HEK293 (cell line): ENCODE data around the gene PHF13.

Source experiments
- CTCF ChIA-PET: fragments of 350-600 bp; formaldehyde crosslinking; extraction: SDS; loops from one replicate; lab custom pipeline; 2021; ENCODE audit warnings: antibody characterized with exemption; lab: Yijun Ruan, JAX
- POLR2A ChIA-PET: fragments of 300-600 bp; formaldehyde crosslinking; extraction: SDS; loops from one replicate; lab custom pipeline; 2020; ENCODE audit warnings: antibody characterized with exemption, inconsistent platforms; lab: Yijun Ruan, JAX
- H3K27ac ChIP-seq: fragments of 200-500 bp; sonication (Bioruptor generic); 2 replicates; pipeline ENCODE4 v1.5.1; 2014; ENCODE audit warnings: low read depth, low read length, control low read depth, inconsistent platforms; ENCODE audit errors: extremely low read depth
- H3K36me3 ChIP-seq, 2 experiments: fragments of 200-500 bp in 1 of 2; sonication (Bioruptor generic) in 1 of 2; 1 replicate in 1 of 2; 2 replicates in 1 of 2; pipeline ENCODE4 v1.5.1; 2014 to 2017; ENCODE audit warnings: inconsistent platforms in 2 of 2, low read length in 2 of 2; ENCODE audit not compliant: control insufficient read depth in 2 of 2, insufficient read depth in 1 of 2
- H3K4me1 ChIP-seq: fragments of 200-500 bp; sonication (Bioruptor generic); 2 replicates; pipeline ENCODE4 v1.5.1; 2014; ENCODE audit warnings: mild to moderate bottlenecking, low read length, inconsistent platforms; ENCODE audit not compliant: control insufficient read depth, insufficient read depth
- H3K4me3 ChIP-seq: 2 replicates; pipeline ENCODE4 v1.5.1; 2011; ENCODE audit warnings: low read depth, mild to moderate bottlenecking, control low read depth, low read length, moderate library complexity
- H3K9me3 ChIP-seq: fragments of 200-500 bp; sonication (Bioruptor generic); 2 replicates; pipeline ENCODE4 v1.5.1; 2014; ENCODE audit warnings: low read depth, low read length, inconsistent platforms; ENCODE audit not compliant: control insufficient read depth, insufficient read depth
- EGR2 ChIP-seq: fragments of 450-650 bp; formaldehyde crosslinking; IDR thresholded peaks from 2 replicates; pipeline ENCODE4 v1.5.1; 2016; ENCODE audit warnings: low read depth, missing biosample characterization, missing genetic modification characterization
- GLIS1 ChIP-seq: fragments of 450-650 bp; formaldehyde crosslinking; IDR thresholded peaks from 2 replicates; pipeline ENCODE4 v1.5.1; 2016; ENCODE audit warnings: missing biosample characterization, missing genetic modification characterization
- HOXD13 ChIP-seq: sonication (generic); formaldehyde crosslinking; IDR thresholded peaks from 2 replicates; pipeline ENCODE4 v1.8.0; 2022; ENCODE audit warnings: missing genetic modification reagents, borderline replicate concordance
- SETDB1 ChIP-seq: IDR thresholded peaks from one replicate; pipeline ENCODE4 v1.6.1; 2017; ENCODE audit warnings: mild to moderate bottlenecking, low read length, moderate library complexity, mixed read lengths; ENCODE audit not compliant: insufficient read length
- ZBTB20 ChIP-seq: fragments of 450-650 bp; formaldehyde crosslinking; IDR thresholded peaks from 2 replicates; pipeline ENCODE4 v1.5.1; 2016; ENCODE audit warnings: missing biosample characterization, missing genetic modification characterization
- ZBTB48 ChIP-seq: fragments of 450-650 bp; formaldehyde crosslinking; IDR thresholded peaks from 2 replicates; pipeline ENCODE4 v1.5.1; 2016; ENCODE audit warnings: missing biosample characterization, missing genetic modification characterization
- ZNF10 ChIP-seq: fragments of 450-650 bp; formaldehyde crosslinking; IDR thresholded peaks from 2 replicates; pipeline ENCODE4 v1.5.1; 2017; ENCODE audit warnings: missing biosample characterization, missing genetic modification characterization
- ZNF155 ChIP-seq: fragments of 450-650 bp; formaldehyde crosslinking; IDR thresholded peaks from 2 replicates; pipeline ENCODE4 v1.5.1; 2016; ENCODE audit warnings: missing biosample characterization, missing genetic modification characterization
- ZNF202 ChIP-seq: fragments of 450-650 bp; formaldehyde crosslinking; IDR thresholded peaks from 2 replicates; pipeline ENCODE4 v1.5.1; 2016; ENCODE audit warnings: missing biosample characterization, missing genetic modification characterization, borderline replicate concordance
- ZNF266 ChIP-seq: fragments of 450-650 bp; formaldehyde crosslinking; IDR thresholded peaks from 2 replicates; pipeline ENCODE4 v1.5.1; 2016; ENCODE audit warnings: missing biosample characterization, missing genetic modification characterization, low read depth
- ZNF416 ChIP-seq: fragments of 450-650 bp; formaldehyde crosslinking; IDR thresholded peaks from 2 replicates; pipeline ENCODE4 v1.5.1; 2016; ENCODE audit warnings: missing biosample characterization, missing genetic modification characterization
- ZNF514 ChIP-seq: fragments of 450-650 bp; formaldehyde crosslinking; IDR thresholded peaks from 2 replicates; pipeline ENCODE4 v1.5.1; 2016; ENCODE audit warnings: missing biosample characterization, missing genetic modification characterization
- ZNF544 ChIP-seq: fragments of 450-650 bp; formaldehyde crosslinking; IDR thresholded peaks from 2 replicates; pipeline ENCODE4 v1.5.0; 2017; ENCODE audit warnings: missing biosample characterization, missing genetic modification characterization
- ZNF623 ChIP-seq: fragments of 450-650 bp; formaldehyde crosslinking; IDR thresholded peaks from 2 replicates; pipeline ENCODE4 v1.5.1; 2016; ENCODE audit warnings: missing biosample characterization, missing genetic modification characterization
- TF ChIP-seq, protein P1 (sequence below): fragments of 450-650 bp; formaldehyde crosslinking; IDR thresholded peaks from 2 replicates; pipeline ENCODE4 v1.5.1; 2016; ENCODE audit warnings: missing biosample characterization, missing genetic modification characterization, borderline replicate concordance
- TF ChIP-seq, protein P2 (sequence below): fragments of 450-650 bp; formaldehyde crosslinking; IDR thresholded peaks from 2 replicates; pipeline ENCODE4 v1.5.1; 2016; ENCODE audit warnings: missing biosample characterization, missing genetic modification characterization
- TF ChIP-seq, protein P3 (sequence below): fragments of 450-650 bp; formaldehyde crosslinking; IDR thresholded peaks from 2 replicates; pipeline ENCODE4 v1.5.1; 2017; ENCODE audit warnings: missing biosample characterization, missing genetic modification characterization
- TF ChIP-seq, protein P4 (sequence below): fragments of 450-650 bp; formaldehyde crosslinking; IDR thresholded peaks from 2 replicates; pipeline ENCODE4; 2016; ENCODE audit warnings: missing biosample characterization, missing genetic modification characterization
- TF ChIP-seq, protein P5 (sequence below): fragments of 450-650 bp; formaldehyde crosslinking; IDR thresholded peaks from 2 replicates; pipeline ENCODE4 v1.5.1; 2016; ENCODE audit warnings: missing biosample characterization, missing genetic modification characterization

PHF13 gene

DNA sequence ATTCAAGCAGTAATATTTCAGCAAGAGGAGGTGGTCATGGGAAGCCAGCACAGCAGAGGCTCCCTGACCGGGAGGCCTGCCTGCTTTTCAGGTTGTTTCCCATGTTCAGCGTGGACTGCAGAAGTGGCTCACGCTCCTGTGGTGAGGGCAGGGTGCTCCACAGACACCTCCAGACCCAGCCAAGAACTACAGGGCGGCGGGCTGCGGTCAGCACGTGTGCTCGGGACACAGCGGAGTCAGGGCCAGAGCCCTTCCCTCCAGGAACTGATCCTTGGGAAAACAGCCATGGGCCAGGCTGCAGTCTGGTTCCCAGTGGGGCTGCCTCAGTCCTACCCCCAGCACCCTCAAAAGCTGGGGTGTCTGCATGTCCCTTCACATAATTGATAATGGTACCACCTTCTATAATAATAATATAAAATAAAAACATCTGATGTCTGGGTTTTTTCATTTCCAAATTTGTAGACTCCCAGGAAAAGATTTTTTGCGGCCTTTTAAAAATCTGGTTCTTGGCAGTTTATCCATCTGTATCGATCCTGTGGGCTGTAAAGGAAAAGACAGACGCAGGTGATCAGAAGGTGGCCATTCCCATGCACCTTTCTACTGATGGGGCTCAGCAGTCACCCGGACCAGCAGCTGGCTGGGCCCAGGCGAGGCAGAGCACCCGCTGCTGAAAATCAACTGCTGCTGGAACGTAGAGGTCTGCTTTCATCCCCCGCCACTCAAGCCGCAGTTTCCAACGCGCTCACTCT, 21.8 kb downstream of the PHF13 start:
- H3K27ac ChIP-seq = no peak overlapping the region
- no peaks in the 10 kb centered on the region for H3K9me3 ChIP-seq
- ChIA-PET CTCF (interaction anchor here (0.6 to 2.0 kb wide), 7 partner anchors 8 to 1367 kb away, joined by 3 to 10 read pairs (median 4); no protein-coding TSS in a partner anchor), POLR2A (interaction anchor here (0.5 to 1.5 kb wide), 4 partner anchors 21 to 142 kb away, joined by 3 to 7 read pairs (median 4); no protein-coding TSS in a partner anchor)
- H3K4me3 ChIP-seq = no peak overlapping the region
- TF ChIP-seq ZNF266 (tag by site-specific recombination) = no peak
- TF ChIP-seq HOXD13 (CRISPR knock-in tag) = no peak
- no peak for TF ChIP-seq ZNF155 (tag by site-specific recombination)
- TF ChIP-seq, protein P1, sequence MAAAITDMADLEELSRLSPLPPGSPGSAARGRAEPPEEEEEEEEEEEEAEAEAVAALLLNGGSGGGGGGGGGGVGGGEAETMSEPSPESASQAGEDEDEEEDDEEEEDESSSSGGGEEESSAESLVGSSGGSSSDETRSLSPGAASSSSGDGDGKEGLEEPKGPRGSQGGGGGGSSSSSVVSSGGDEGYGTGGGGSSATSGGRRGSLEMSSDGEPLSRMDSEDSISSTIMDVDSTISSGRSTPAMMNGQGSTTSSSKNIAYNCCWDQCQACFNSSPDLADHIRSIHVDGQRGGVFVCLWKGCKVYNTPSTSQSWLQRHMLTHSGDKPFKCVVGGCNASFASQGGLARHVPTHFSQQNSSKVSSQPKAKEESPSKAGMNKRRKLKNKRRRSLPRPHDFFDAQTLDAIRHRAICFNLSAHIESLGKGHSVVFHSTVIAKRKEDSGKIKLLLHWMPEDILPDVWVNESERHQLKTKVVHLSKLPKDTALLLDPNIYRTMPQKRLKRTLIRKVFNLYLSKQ (tag by site-specific recombination) = no peak
- TF ChIP-seq ZNF10 (tag by site-specific recombination) = no peak
- no peak for TF ChIP-seq ZNF416 (tag by site-specific recombination)
- TF ChIP-seq ZNF202 (tag by site-specific recombination) = no peak
- TF ChIP-seq, protein P2, sequence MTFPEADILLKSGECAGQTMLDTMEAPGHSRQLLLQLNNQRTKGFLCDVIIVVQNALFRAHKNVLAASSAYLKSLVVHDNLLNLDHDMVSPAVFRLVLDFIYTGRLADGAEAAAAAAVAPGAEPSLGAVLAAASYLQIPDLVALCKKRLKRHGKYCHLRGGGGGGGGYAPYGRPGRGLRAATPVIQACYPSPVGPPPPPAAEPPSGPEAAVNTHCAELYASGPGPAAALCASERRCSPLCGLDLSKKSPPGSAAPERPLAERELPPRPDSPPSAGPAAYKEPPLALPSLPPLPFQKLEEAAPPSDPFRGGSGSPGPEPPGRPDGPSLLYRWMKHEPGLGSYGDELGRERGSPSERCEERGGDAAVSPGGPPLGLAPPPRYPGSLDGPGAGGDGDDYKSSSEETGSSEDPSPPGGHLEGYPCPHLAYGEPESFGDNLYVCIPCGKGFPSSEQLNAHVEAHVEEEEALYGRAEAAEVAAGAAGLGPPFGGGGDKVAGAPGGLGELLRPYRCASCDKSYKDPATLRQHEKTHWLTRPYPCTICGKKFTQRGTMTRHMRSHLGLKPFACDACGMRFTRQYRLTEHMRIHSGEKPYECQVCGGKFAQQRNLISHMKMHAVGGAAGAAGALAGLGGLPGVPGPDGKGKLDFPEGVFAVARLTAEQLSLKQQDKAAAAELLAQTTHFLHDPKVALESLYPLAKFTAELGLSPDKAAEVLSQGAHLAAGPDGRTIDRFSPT (tag by site-specific recombination) = no peak
- TF ChIP-seq ZNF623 (tag by site-specific recombination) = no peak
- TF ChIP-seq ZBTB20 (tag by site-specific recombination) = no peak
- TF ChIP-seq, protein P3, sequence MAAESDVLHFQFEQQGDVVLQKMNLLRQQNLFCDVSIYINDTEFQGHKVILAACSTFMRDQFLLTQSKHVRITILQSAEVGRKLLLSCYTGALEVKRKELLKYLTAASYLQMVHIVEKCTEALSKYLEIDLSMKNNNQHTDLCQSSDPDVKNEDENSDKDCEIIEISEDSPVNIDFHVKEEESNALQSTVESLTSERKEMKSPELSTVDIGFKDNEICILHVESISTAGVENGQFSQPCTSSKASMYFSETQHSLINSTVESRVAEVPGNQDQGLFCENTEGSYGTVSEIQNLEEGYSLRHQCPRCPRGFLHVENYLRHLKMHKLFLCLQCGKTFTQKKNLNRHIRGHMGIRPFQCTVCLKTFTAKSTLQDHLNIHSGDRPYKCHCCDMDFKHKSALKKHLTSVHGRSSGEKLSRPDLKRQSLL (tag by site-specific recombination) = no peak
- no peak for TF ChIP-seq ZNF514
- no peak for TF ChIP-seq SETDB1
- TF ChIP-seq, protein P4, sequence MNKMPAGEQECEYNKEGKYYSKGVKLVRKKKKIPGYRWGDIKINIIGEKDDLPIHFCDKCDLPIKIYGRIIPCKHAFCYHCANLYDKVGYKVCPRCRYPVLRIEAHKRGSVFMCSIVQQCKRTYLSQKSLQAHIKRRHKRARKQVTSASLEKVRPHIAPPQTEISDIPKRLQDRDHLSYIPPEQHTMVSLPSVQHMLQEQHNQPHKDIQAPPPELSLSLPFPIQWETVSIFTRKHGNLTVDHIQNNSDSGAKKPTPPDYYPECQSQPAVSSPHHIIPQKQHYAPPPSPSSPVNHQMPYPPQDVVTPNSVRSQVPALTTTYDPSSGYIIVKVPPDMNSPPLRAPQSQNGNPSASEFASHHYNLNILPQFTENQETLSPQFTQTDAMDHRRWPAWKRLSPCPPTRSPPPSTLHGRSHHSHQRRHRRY (tag by site-specific recombination) = no peak
- TF ChIP-seq, protein P5, sequence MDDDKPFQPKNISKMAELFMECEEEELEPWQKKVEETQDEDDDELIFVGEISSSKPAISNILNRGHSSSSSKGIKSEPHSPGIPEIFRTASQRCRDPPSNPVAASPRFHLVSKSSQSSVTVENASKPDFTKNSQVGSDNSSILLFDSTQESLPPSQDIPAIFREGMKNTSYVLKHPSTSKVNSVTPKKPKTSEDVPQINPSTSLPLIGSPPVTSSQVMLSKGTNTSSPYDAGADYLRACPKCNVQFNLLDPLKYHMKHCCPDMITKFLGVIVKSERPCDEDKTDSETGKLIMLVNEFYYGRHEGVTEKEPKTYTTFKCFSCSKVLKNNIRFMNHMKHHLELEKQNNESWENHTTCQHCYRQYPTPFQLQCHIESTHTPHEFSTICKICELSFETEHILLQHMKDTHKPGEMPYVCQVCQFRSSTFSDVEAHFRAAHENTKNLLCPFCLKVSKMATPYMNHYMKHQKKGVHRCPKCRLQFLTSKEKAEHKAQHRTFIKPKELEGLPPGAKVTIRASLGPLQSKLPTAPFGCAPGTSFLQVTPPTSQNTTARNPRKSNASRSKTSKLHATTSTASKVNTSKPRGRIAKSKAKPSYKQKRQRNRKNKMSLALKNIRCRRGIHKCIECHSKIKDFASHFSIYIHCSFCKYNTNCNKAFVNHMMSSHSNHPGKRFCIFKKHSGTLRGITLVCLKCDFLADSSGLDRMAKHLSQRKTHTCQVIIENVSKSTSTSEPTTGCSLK (tag by site-specific recombination) = no peak
- TF ChIP-seq GLIS1 (tag by site-specific recombination) = no peak
- TF ChIP-seq ZBTB48 (tag by site-specific recombination) = no peak
- no peak for TF ChIP-seq EGR2 (tag by site-specific recombination)
- TF ChIP-seq ZNF544 (tag by site-specific recombination) = no peak
- peaks cover 20 to 98% of the 10 kb centered on the region in 2 experiments; a peak in 2 of 3 replicates for H3K36me3 ChIP-seq
- no peaks in the 10 kb centered on the region for H3K4me1 ChIP-seq
